ENCODE measurements around the gene GOLGA6L7. TPM values are rescaled to one million over a fixed set of nuclear protein-coding genes. Genes with fewer than 3 reads are reported as not detected.
"Not testable (repeated sequence)": the region's sequence is repeated elsewhere in the genome, so short reads cannot be mapped to it uniquely, and the experiment has no call there.

Gene GOLGA6L7
- polyA plus RNA-seq (not detected in 2 replicates), polyA minus RNA-seq (not detected in 2 replicates)

DNA sequence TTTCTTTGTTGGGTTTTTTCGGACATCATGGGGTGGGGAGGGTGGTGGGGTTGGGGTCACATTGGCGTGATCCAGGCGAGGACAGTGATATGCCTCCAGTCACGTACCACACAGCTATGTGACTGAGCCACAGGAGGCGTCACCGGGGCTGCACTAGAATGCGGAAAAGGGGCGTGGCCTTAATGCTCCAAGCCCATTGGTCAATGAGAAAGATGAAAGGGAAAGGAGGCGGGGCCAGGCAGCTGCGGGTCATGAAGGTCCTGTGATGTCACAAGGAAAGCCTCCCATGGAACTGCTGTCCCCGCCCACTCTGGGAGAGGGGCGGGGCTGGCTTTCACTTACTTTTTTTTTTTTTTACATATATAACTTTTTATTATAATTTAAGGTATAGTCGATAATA, at the start of gene GOLGA6L7:
GOLGA6L7 (minus strand) TSS at position 124 of the 400 bp plus-strand sequence; CDS start at position 29, 95 bp downstream.
- H2AFZ ChIP-seq (ENCODE audit: low read depth, low read length); H3F3A ChIP-seq (ENCODE audit: insufficient read depth, low read length, poor library complexity, severe bottlenecking); H3K79me2 ChIP-seq (replicated peaks; ENCODE audit: insufficient read depth, low read length); H3K36me3 ChIP-seq (ENCODE audit: insufficient read depth, low read length); H3K27ac ChIP-seq (ENCODE audit: low read length); H3K27me3 ChIP-seq (ENCODE audit: insufficient read depth, low read depth, low read length); H3K4me2 ChIP-seq (ENCODE audit: low read length); H3K9me3 ChIP-seq (ENCODE audit: low read length); H4K20me1 ChIP-seq (ENCODE audit: insufficient read depth); H3K9ac ChIP-seq (ENCODE audit: low read length); H3K9me2 ChIP-seq (ENCODE audit: insufficient read depth, low read length); H3K4me3 ChIP-seq (ENCODE audit: low read length): not testable (repeated sequence)

DNA sequence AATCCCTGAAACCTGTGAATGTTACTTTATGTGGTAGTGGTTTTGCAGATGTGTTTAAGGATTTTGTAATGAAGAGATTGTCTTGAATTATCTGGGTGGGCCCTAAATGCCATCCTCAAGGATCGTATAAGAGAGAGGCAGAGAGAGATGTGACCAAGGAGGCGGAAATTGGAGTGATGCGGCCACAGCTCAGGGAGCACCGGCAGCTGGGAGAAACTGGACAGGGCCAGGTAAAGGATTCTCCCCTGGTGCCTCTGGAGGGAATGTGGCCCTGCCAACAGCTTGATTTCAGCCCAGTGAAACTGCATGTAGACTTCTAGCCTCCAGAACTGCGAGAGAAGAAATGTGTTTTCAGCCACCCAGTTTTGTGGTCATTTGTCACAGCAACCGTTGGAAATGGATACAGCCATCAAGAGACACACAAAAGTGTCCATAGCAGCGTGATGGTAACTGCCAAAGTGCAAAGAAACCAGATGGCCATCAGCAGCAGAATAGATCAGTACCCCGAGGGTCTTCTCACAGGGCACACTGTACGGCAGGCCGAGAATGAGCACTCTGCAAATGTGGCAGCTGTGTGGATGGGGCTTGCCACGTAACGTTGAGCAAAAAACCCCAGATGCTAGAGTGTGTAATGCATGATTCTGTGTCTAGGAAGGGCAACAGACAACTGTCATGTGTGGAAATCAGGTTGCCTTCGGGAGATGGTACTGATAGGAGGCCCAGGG, 49.6 kb upstream of the GOLGA6L7 start:
- no peak overlapping the region for H3K9ac ChIP-seq (ENCODE audit: low read length)
- H3K9me3 ChIP-seq (ENCODE audit: low read length): peaks cover 17% of the 10 kb centered on the region
- no peaks in the 10 kb centered on the region for H3K27me3 ChIP-seq (ENCODE audit: insufficient read depth, low read depth, low read length)
- H3F3A ChIP-seq (ENCODE audit: insufficient read depth, low read length, poor library complexity, severe bottlenecking): no peaks in the 10 kb centered on the region
- TF ChIP-seq RAD21 (conservative IDR thresholded peaks at IDR 0.05) (no peak), MXI1 (conservative IDR thresholded peaks at IDR 0.05; ENCODE audit: poor library complexity, severe bottlenecking) (no peak), EP300 (conservative IDR thresholded peaks at IDR 0.05; ENCODE audit: poor library complexity, severe bottlenecking) (no peak), SMC3 (conservative IDR thresholded peaks at IDR 0.05; ENCODE audit: poor library complexity) (no peak), POLR2AphosphoS5 (IDR thresholded peaks at IDR 0.05) (no peak), TAF1 (IDR thresholded peaks at IDR 0.05; ENCODE audit: low read depth) (no peak), CTCF (IDR thresholded peaks at IDR 0.05; ENCODE audit: poor library complexity, severe bottlenecking) (no peak), EZH2 (IDR thresholded peaks at IDR 0.05; ENCODE audit: borderline replicate concordance, insufficient read depth, low read length, poor library complexity, severe bottlenecking) (no peak)
- TF ChIP-seq, protein P1, sequence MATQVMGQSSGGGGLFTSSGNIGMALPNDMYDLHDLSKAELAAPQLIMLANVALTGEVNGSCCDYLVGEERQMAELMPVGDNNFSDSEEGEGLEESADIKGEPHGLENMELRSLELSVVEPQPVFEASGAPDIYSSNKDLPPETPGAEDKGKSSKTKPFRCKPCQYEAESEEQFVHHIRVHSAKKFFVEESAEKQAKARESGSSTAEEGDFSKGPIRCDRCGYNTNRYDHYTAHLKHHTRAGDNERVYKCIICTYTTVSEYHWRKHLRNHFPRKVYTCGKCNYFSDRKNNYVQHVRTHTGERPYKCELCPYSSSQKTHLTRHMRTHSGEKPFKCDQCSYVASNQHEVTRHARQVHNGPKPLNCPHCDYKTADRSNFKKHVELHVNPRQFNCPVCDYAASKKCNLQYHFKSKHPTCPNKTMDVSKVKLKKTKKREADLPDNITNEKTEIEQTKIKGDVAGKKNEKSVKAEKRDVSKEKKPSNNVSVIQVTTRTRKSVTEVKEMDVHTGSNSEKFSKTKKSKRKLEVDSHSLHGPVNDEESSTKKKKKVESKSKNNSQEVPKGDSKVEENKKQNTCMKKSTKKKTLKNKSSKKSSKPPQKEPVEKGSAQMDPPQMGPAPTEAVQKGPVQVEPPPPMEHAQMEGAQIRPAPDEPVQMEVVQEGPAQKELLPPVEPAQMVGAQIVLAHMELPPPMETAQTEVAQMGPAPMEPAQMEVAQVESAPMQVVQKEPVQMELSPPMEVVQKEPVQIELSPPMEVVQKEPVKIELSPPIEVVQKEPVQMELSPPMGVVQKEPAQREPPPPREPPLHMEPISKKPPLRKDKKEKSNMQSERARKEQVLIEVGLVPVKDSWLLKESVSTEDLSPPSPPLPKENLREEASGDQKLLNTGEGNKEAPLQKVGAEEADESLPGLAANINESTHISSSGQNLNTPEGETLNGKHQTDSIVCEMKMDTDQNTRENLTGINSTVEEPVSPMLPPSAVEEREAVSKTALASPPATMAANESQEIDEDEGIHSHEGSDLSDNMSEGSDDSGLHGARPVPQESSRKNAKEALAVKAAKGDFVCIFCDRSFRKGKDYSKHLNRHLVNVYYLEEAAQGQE (IDR thresholded peaks at IDR 0.05; ENCODE audit: borderline replicate concordance): no peak
- H3K36me3 ChIP-seq (ENCODE audit: insufficient read depth, low read length): no peaks in the 10 kb centered on the region
- H3K4me3 ChIP-seq (ENCODE audit: low read length): no peak overlapping the region
- peaks cover 47% of the 10 kb centered on the region for H3K79me2 ChIP-seq (replicated peaks; ENCODE audit: insufficient read depth, low read length)
- H4K20me1 ChIP-seq (ENCODE audit: insufficient read depth): no peaks in the 10 kb centered on the region
- no peaks in the 10 kb centered on the region for H3K9me2 ChIP-seq (ENCODE audit: insufficient read depth, low read length)
- H3K27ac ChIP-seq (ENCODE audit: low read length): no peak overlapping the region
- no peak overlapping the region for H2AFZ ChIP-seq (ENCODE audit: low read depth, low read length)
- no peak overlapping the region for H3K4me2 ChIP-seq (ENCODE audit: low read length)
